K562 (cell line): ENCODE data around the gene ZNF362. TPM values are rescaled to one million over a fixed set of nuclear protein-coding genes. Genes with fewer than 3 reads are reported as not detected.

Experiments
- ATAC-seq: fragments of 200-7000 bp; cut with Tn5 transposase; 3 replicates; pipeline ENCODE4 v1.9.1; 2020; ENCODE audit warnings: moderate library complexity
- BruUV-seq: library from RNA; stranded (reverse); fragments of 400-500 nt; replicated peaks from 2 replicates; lab custom pipeline; 2021; lab: Mats Ljungman, UMichigan
- CTCF ChIA-PET: fragments of 300-600 bp; formaldehyde crosslinking; extraction: SDS; loops from one replicate; lab custom pipeline; 2021; ENCODE audit warnings: low intra/inter-chr PET ratio; lab: Yijun Ruan, JAX
- POLR2A ChIA-PET: fragments of 300-600, 350-650 bp; sonication (Branson Sonifier 250); formaldehyde crosslinking; extraction: SDS; loops from one replicate; lab custom pipeline; 2021; ENCODE audit warnings: antibody characterized with exemption, inconsistent platforms; lab: Yijun Ruan, JAX
- DNase-seq, 4 experiments: peaks; one replicate each; pipeline versions ENCODE4 v3.0.0 to v3.0.0-alpha.2; 2011 to 2018; ENCODE audit warnings: low spot score in 3 of 4, mixed read lengths in 3 of 4; ENCODE audit errors: extremely low read depth in 1 of 4
- FAIRE-seq: peaks from 2 replicates; lab custom pipeline; 2011; peaks lifted over from hg19 to GRCh38; lab: Jason Lieb, UNC
- H2AFZ ChIP-seq: 2 replicates; pipeline ENCODE4 v1.6.0; 2011; ENCODE audit warnings: low read depth, low read length, control low read depth, inconsistent platforms
- H3K27ac ChIP-seq: fragments of 200-600 bp; 3 replicates; pipeline ENCODE4 v1.8.0; 2011; ENCODE audit warnings: low read depth, mild to moderate bottlenecking, control low read depth, inconsistent platforms, low read length, moderate library complexity, mixed read lengths; ENCODE audit errors: extremely low read depth
- H3K27me3 ChIP-seq, 2 experiments: fragments of 300-600 bp in 1 of 2; 2 replicates in 1 of 2; 3 replicates in 1 of 2; pipeline versions ENCODE4 v1.6.0 to v1.8.0; 2011; ENCODE audit warnings: inconsistent platforms in 2 of 2, low read length in 2 of 2, mild to moderate bottlenecking in 1 of 2, mixed read lengths in 1 of 2, moderate library complexity in 1 of 2; ENCODE audit not compliant: control insufficient read depth in 2 of 2, insufficient read depth in 2 of 2
- H3K36me3 ChIP-seq: fragments of 300-600 bp; 3 replicates; pipeline ENCODE4 v1.8.0; 2011; ENCODE audit warnings: mild to moderate bottlenecking, low read length, inconsistent platforms; ENCODE audit not compliant: control insufficient read depth, insufficient read depth
- H3K4me1 ChIP-seq, 2 experiments: fragments of 200-600 bp in 1 of 2; replicated peaks in 1 of 2; 2 replicates in 1 of 2; 3 replicates in 1 of 2; pipeline versions ENCODE4 v1.5.1 to v1.8.0; 2011; ENCODE audit warnings: inconsistent platforms in 2 of 2, low read length in 2 of 2, mild to moderate bottlenecking in 1 of 2, mixed read lengths in 1 of 2, moderate library complexity in 1 of 2; ENCODE audit not compliant: control insufficient read depth in 2 of 2, insufficient read depth in 2 of 2
- H3K4me2 ChIP-seq: 2 replicates; pipeline ENCODE4 v1.6.1; 2011; ENCODE audit warnings: low read length, control low read depth, inconsistent platforms, mixed read lengths; ENCODE audit not compliant: insufficient read depth
- H3K4me3 ChIP-seq: fragments of 200-600 bp; sonication (generic), shearing (Covaris generic); 2 replicates; pipeline ENCODE4 v1.5.1; 2016; ENCODE audit warnings: control low read depth, inconsistent platforms
- H3K79me2 ChIP-seq: fragments of 200-600 bp; 3 replicates; pipeline ENCODE4 v1.8.0; 2011; ENCODE audit warnings: low read length, inconsistent platforms; ENCODE audit not compliant: control insufficient read depth, insufficient read depth
- H3K9ac ChIP-seq, 2 experiments: 2 replicates each; pipeline versions ENCODE4 v1.6.0 to v1.6.1; 2011; ENCODE audit warnings: low read depth in 2 of 2, low read length in 2 of 2, control low read depth in 1 of 2, inconsistent platforms in 1 of 2, mild to moderate bottlenecking in 1 of 2, mixed read lengths in 1 of 2; ENCODE audit not compliant: insufficient read depth in 1 of 2
- H3K9me1 ChIP-seq: one replicate; pipeline ENCODE4 v1.6.0; 2011; ENCODE audit warnings: inconsistent platforms, mild to moderate bottlenecking, low read length, moderate library complexity; ENCODE audit not compliant: control insufficient read depth, insufficient read depth
- H3K9me3 ChIP-seq: replicated peaks from 2 replicates; pipeline ENCODE4 v1.5.1; 2011; ENCODE audit warnings: low read depth, low read length, inconsistent platforms; ENCODE audit not compliant: control insufficient read depth, insufficient read depth
- H4K20me1 ChIP-seq: replicated peaks from 2 replicates; pipeline ENCODE4 v1.6.1; 2011; ENCODE audit warnings: low read length, inconsistent platforms, mixed read lengths; ENCODE audit not compliant: control insufficient read depth, insufficient read depth
- AFF4 ChIP-seq: sonication (generic); formaldehyde crosslinking; IDR thresholded peaks from 2 replicates; pipeline ENCODE4 v1.8.0; 2023; ENCODE audit warnings: mild to moderate bottlenecking, missing genetic modification reagents
- CBFB ChIP-seq: sonication (generic); formaldehyde crosslinking; IDR thresholded peaks from 2 replicates; pipeline ENCODE4 v1.4.0; 2020; ENCODE audit warnings: mild to moderate bottlenecking, missing genetic modification reagents
- CREBBP ChIP-seq: IDR thresholded peaks from one replicate; pipeline ENCODE4 v1.6.1; 2012; ENCODE audit warnings: low read depth, mild to moderate bottlenecking, control low read depth, inconsistent platforms, low read length
- CXXC5 ChIP-seq: fragments of 250-450 bp; sonication (Bioruptor Pico); IDR thresholded peaks from 2 replicates; pipeline ENCODE4 v1.8.0; 2022; ENCODE audit warnings: inconsistent platforms, mild to moderate bottlenecking, moderate library complexity
- EHMT2 ChIP-seq: fragments of 450-650 bp; IDR thresholded peaks from 2 replicates; pipeline ENCODE4 v1.6.1; 2018; ENCODE audit warnings: antibody characterized with exemption
- GATA2 ChIP-seq: sonication (generic); formaldehyde crosslinking; IDR thresholded peaks from 2 replicates; pipeline ENCODE4 v1.4.0; 2020; ENCODE audit warnings: mild to moderate bottlenecking, missing genetic modification reagents
- GATAD2A ChIP-seq: fragments of 450-650 bp; IDR thresholded peaks from 2 replicates; pipeline ENCODE4 v1.6.1; 2017
- HNRNPL ChIP-seq: fragments of 200-400 bp; formaldehyde crosslinking; IDR thresholded peaks from 2 replicates; pipeline ENCODE4 v1.6.1; 2017; ENCODE audit warnings: low read depth, mild to moderate bottlenecking, low read length
- LARP7 ChIP-seq: fragments of 450-650 bp; IDR thresholded peaks from 2 replicates; pipeline ENCODE4 v1.6.1; 2016
- PREB ChIP-seq: sonication (generic); formaldehyde crosslinking; IDR thresholded peaks from 2 replicates; pipeline ENCODE4 v1.8.1; 2023; ENCODE audit warnings: mild to moderate bottlenecking, missing genetic modification reagents
- SMAD1 ChIP-seq: fragments of 150-350 bp; IDR thresholded peaks from 2 replicates; pipeline ENCODE4 v1.6.1; 2014; ENCODE audit warnings: low read length, low read depth; ENCODE audit not compliant: partially characterized antibody
- SMAD3 ChIP-seq: fragments of 450-650 bp; formaldehyde crosslinking; conservative IDR thresholded peaks from 2 replicates; pipeline ENCODE4 v1.4.0; 2020; ENCODE audit warnings: mild to moderate bottlenecking
- SUPT5H ChIP-seq: fragments of 450-650 bp; IDR thresholded peaks from 2 replicates; pipeline ENCODE4 v1.6.1; 2016
- ZFP1 ChIP-seq: fragments of 450-650 bp; formaldehyde crosslinking; IDR thresholded peaks from 2 replicates; pipeline ENCODE4 v1.4.0; 2020; ENCODE audit warnings: mild to moderate bottlenecking, mixed read lengths
- ZNF76 ChIP-seq: fragments of 250-450 bp; sonication (Bioruptor Pico); IDR thresholded peaks from 2 replicates; pipeline ENCODE4 v1.4.0; 2020; ENCODE audit warnings: mild to moderate bottlenecking, moderate library complexity, borderline replicate concordance
- WGBS: fragments of 100-300 bp; shearing (Covaris generic); methylation state at CpG from one replicate; pipeline ENCODE4 v1.1.6; 2016; ENCODE audit warnings: low coverage, mixed read lengths; ENCODE audit not compliant: insufficient coverage; ENCODE audit errors: missing lambda C conversion rate; 5-methylcytosine and 5-hydroxymethylcytosine counted together
- in situ Hi-C: fragments of 300-500 bp; cut with MboI; formaldehyde crosslinking; loops from 4 replicates; pipeline ENCODE4 v1.15.0; 2018; ENCODE audit warnings: inconsistent platforms, mixed read lengths
- intact Hi-C: fragments of 100-400 bp; cut with micrococcal nuclease; formaldehyde crosslinking; loops from 2 replicates; pipeline ENCODE4 v1.14.2; 2022
- polyA plus RNA-seq, 8 experiments: library from polyadenylated mRNA; depleted of rRNA in 4 of 8; stranded (reverse) in 5 of 8; unstranded in 3 of 8; fragments of >200 nt; fragmentation: Nextera tagmentation in 2 of 8; fragmentation: Illumina TruSeq in 1 of 8; extraction: Ambion mirVana in 2 of 8; extraction: Trizol in 1 of 8; gene quantifications; 2 replicates each; pipeline versions ENCODE4 v1.2.1 to v1.2.3, GENCODE V29; 2011 to 2014; ENCODE audit warnings: inconsistent platforms in 1 of 8, missing spikeins in 1 of 8
- total RNA-seq, 7 experiments: library from RNA; depleted of rRNA in 6 of 7; stranded (reverse); fragments of >200 nt in 6 of 7; fragmentation: Illumina TruSeq in 2 of 7; extraction: Trizol in 2 of 7; gene quantifications; 2 replicates each; pipeline versions ENCODE4 v1.2.1 to v1.2.3, GENCODE V29; 2011 to 2021; ENCODE audit warnings: low replicate concordance in 1 of 7
- TF ChIP-seq, protein P1 (sequence below): sonication (generic); formaldehyde crosslinking; IDR thresholded peaks from 2 replicates; pipeline ENCODE4 v1.8.0; 2022; ENCODE audit warnings: mild to moderate bottlenecking, low read depth, missing genetic modification reagents
- TF ChIP-seq, protein P2 (sequence below), 2 experiments: fragments of 450-650 bp; IDR thresholded peaks; 2 replicates each; pipeline ENCODE4 v1.6.1; 2016

ZNF362 gene
- total and polyA plus RNA-seq, 9 of the 15 experiments (the other 6 are each of a cell fraction or from before 2014, with no cell fraction given), result 0.01 to 1.1 (median 0.35) TPM; not detected in 1

DNA sequence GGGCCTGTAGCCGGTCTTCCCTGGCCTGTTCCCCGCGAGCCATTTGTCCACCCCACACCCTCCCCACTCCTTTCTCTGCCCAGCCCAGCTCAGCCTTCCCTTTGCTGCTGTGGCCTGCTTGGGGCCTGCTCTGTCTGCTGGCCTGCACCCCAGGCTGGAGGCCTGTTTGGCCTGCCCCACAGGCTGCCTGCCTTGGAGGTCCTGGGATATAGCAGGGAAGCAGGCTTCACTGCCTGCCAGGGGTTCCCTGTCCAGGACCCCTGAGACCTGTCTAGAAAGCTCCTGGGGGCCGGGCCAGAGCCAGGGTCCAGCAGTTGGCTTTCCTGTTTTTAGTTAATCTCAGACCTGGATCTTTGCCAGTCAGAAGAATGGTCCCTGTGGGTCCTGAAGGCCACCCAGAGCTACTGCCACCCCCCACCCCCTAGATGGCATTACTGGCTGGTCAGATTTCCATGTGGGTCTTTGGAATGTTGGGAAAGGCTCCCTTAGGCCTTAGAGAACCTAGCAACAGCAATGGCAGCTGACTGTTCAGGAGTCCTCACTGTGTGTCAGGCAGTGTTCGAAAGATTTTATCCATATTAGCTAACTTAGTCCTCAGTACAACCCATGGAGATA is 7.7 kb downstream of the ZNF362 start:
- under 1% methylated on average over 5 of the region's 5 CpGs for WGBS
- FAIRE-seq (no peak), DNase-seq (no peak), ATAC-seq (no peak)
- H3K4me2 ChIP-seq, result no peak overlapping the region
- CTCF ChIA-PET, result no interaction called here
- POLR2A ChIA-PET, result no interaction called here
- no peaks in the 10 kb centered on the region for H3K79me2 ChIP-seq
- H3K9me3 ChIP-seq, result no peaks in the 10 kb centered on the region
- peaks cover 4 to 45% of the 10 kb centered on the region in 2 experiments; a peak in 4 of 5 replicates for H3K27me3 ChIP-seq
- H3K4me3 ChIP-seq, result no peak overlapping the region
- no TSS peak for BruUV-seq
- H2AFZ ChIP-seq, result no peak overlapping the region
- in situ Hi-C loops, result no loop called here
- H3K36me3 ChIP-seq, result no peaks in the 10 kb centered on the region
- peaks cover 10% of the 10 kb centered on the region; the same call in 1 of the 2 replicates for H4K20me1 ChIP-seq
- intact Hi-C loops, result no loop called here
- H3K4me1 ChIP-seq, result 0 out of 5 replicates have a peak, but pooled peaks cover 0 to 2% of the 10 kb centered on the region in 2 experiments
- no peaks in the 10 kb centered on the region for H3K9me1 ChIP-seq
- no peak overlapping the region for H3K9ac ChIP-seq
- H3K27ac ChIP-seq, result no peak overlapping the region
- TF ChIP-seq CXXC5 (CRISPR knock-in tag) (no peak), HNRNPL (no peak), AFF4 (CRISPR knock-in tag) (no peak), SMAD1 (no peak), ZNF76 (no peak), GATAD2A (no peak), CREBBP (no peak), SMAD3 (CRISPR knock-in tag) (no peak), GATA2 (CRISPR knock-in tag) (no peak), PREB (CRISPR knock-in tag) (no peak), ZFP1 (CRISPR knock-in tag) (no peak), SUPT5H (no peak), LARP7 (no peak), CBFB (CRISPR knock-in tag) (no peak), EHMT2 (no peak)
- TF ChIP-seq, protein P1, sequence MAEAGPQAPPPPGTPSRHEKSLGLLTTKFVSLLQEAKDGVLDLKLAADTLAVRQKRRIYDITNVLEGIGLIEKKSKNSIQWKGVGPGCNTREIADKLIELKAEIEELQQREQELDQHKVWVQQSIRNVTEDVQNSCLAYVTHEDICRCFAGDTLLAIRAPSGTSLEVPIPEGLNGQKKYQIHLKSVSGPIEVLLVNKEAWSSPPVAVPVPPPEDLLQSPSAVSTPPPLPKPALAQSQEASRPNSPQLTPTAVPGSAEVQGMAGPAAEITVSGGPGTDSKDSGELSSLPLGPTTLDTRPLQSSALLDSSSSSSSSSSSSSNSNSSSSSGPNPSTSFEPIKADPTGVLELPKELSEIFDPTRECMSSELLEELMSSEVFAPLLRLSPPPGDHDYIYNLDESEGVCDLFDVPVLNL (CRISPR knock-in tag), result no peak
- TF ChIP-seq, protein P2, sequence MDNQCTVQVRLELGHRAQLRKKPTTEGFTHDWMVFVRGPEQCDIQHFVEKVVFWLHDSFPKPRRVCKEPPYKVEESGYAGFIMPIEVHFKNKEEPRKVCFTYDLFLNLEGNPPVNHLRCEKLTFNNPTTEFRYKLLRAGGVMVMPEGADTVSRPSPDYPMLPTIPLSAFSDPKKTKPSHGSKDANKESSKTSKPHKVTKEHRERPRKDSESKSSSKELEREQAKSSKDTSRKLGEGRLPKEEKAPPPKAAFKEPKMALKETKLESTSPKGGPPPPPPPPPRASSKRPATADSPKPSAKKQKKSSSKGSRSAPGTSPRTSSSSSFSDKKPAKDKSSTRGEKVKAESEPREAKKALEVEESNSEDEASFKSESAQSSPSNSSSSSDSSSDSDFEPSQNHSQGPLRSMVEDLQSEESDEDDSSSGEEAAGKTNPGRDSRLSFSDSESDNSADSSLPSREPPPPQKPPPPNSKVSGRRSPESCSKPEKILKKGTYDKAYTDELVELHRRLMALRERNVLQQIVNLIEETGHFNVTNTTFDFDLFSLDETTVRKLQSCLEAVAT (IDR thresholded peaks at IDR 0.05), result no peak
